Liver (tissue), 3 donors: ENCODE measurements around the gene SHC3.

Experiments
- GABPA ChIP-seq, 2 donors: IDR thresholded peaks in 1 of 2; conservative IDR thresholded peaks in 1 of 2; 2 replicates each; pipeline ENCODE4 v1.6.1; 2016; ENCODE audit warnings: antibody characterized with exemption in 2 of 2, mild to moderate bottlenecking in 1 of 2, moderate library complexity in 1 of 2
- JUND ChIP-seq, 2 donors: IDR thresholded peaks; 2 replicates each; pipeline ENCODE4 v1.6.1; 2016; ENCODE audit warnings: antibody characterized with exemption in 2 of 2
- RXRA ChIP-seq, 2 donors: IDR thresholded peaks; 2 replicates each; pipeline ENCODE4 v1.6.1; 2017 to 2018; ENCODE audit warnings: antibody characterized with exemption in 2 of 2, mild to moderate bottlenecking in 1 of 2
- SP1 ChIP-seq: IDR thresholded peaks from 2 replicates; pipeline ENCODE4 v1.6.1; 2018; ENCODE audit warnings: antibody characterized with exemption, mild to moderate bottlenecking
- TAF1 ChIP-seq: conservative IDR thresholded peaks from 2 replicates; pipeline ENCODE4 v1.6.1; 2016; ENCODE audit warnings: antibody characterized with exemption, mild to moderate bottlenecking
- YY1 ChIP-seq: IDR thresholded peaks from 2 replicates; pipeline ENCODE4 v1.6.1; 2016; ENCODE audit warnings: antibody characterized with exemption, mild to moderate bottlenecking
- TF ChIP-seq, protein P1 (sequence below): fragments of 150-350 bp; IDR thresholded peaks from 2 replicates; pipeline ENCODE4 v1.5.1; 2017; ENCODE audit warnings: improper control_type of control experiment, low read depth, low read length; ENCODE audit not compliant: missing input control
- TF ChIP-seq, protein P2 (sequence below): IDR thresholded peaks from 2 replicates; pipeline ENCODE4 v1.6.1; 2016; ENCODE audit warnings: antibody characterized with exemption, mild to moderate bottlenecking
- TF ChIP-seq, protein P3 (sequence below): IDR thresholded peaks from 2 replicates; pipeline ENCODE4 v1.6.1; 2016; ENCODE audit warnings: antibody characterized with exemption
- donor health status: healthy.
- donor health status: healthy.

DNA sequence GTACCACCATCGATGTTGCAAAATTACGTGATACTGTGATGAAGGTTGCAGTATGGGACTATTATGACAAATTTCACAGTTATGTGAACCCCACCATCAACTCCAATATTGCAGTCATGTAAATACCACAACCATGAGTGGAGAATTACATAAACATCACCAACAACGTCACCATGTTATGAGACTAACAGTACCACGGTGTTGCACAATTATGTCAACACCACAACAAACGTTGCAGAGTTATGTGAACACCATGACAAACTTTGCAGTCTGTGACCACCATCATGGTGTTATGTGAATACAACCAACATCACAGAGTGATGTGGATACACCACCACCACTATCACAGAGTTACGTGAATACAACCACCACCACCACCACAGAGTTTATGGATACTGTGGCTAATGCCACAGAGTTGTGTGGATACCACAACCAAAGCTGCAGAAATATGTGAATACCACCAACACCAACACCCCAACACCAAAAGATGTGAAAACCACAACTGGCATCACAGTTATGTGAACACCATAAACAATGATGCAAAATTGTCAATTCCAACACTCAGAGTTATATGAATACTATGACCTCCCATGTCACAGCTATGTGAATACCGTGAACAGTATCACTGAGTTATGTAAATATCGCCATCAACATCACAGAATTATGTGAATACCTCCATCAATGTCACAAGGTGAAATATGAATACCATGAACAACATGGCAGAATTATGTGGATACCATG, 62.4 kb downstream of the SHC3 start:
- TF ChIP-seq TAF1 (no peak), JUND (IDR thresholded peaks at IDR 0.05) (no peak), SP1 (no peak), YY1 (no peak), GABPA (IDR thresholded peaks at IDR 0.05 in 1 of 2, conservative IDR thresholded peaks at IDR 0.05 in 1 of 2) (no peak), RXRA (IDR thresholded peaks at IDR 0.05) (no peak)
- TF ChIP-seq, protein P1, sequence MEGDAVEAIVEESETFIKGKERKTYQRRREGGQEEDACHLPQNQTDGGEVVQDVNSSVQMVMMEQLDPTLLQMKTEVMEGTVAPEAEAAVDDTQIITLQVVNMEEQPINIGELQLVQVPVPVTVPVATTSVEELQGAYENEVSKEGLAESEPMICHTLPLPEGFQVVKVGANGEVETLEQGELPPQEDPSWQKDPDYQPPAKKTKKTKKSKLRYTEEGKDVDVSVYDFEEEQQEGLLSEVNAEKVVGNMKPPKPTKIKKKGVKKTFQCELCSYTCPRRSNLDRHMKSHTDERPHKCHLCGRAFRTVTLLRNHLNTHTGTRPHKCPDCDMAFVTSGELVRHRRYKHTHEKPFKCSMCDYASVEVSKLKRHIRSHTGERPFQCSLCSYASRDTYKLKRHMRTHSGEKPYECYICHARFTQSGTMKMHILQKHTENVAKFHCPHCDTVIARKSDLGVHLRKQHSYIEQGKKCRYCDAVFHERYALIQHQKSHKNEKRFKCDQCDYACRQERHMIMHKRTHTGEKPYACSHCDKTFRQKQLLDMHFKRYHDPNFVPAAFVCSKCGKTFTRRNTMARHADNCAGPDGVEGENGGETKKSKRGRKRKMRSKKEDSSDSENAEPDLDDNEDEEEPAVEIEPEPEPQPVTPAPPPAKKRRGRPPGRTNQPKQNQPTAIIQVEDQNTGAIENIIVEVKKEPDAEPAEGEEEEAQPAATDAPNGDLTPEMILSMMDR = no peak
- TF ChIP-seq, protein P2, sequence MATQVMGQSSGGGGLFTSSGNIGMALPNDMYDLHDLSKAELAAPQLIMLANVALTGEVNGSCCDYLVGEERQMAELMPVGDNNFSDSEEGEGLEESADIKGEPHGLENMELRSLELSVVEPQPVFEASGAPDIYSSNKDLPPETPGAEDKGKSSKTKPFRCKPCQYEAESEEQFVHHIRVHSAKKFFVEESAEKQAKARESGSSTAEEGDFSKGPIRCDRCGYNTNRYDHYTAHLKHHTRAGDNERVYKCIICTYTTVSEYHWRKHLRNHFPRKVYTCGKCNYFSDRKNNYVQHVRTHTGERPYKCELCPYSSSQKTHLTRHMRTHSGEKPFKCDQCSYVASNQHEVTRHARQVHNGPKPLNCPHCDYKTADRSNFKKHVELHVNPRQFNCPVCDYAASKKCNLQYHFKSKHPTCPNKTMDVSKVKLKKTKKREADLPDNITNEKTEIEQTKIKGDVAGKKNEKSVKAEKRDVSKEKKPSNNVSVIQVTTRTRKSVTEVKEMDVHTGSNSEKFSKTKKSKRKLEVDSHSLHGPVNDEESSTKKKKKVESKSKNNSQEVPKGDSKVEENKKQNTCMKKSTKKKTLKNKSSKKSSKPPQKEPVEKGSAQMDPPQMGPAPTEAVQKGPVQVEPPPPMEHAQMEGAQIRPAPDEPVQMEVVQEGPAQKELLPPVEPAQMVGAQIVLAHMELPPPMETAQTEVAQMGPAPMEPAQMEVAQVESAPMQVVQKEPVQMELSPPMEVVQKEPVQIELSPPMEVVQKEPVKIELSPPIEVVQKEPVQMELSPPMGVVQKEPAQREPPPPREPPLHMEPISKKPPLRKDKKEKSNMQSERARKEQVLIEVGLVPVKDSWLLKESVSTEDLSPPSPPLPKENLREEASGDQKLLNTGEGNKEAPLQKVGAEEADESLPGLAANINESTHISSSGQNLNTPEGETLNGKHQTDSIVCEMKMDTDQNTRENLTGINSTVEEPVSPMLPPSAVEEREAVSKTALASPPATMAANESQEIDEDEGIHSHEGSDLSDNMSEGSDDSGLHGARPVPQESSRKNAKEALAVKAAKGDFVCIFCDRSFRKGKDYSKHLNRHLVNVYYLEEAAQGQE = no peak
- TF ChIP-seq, protein P3, sequence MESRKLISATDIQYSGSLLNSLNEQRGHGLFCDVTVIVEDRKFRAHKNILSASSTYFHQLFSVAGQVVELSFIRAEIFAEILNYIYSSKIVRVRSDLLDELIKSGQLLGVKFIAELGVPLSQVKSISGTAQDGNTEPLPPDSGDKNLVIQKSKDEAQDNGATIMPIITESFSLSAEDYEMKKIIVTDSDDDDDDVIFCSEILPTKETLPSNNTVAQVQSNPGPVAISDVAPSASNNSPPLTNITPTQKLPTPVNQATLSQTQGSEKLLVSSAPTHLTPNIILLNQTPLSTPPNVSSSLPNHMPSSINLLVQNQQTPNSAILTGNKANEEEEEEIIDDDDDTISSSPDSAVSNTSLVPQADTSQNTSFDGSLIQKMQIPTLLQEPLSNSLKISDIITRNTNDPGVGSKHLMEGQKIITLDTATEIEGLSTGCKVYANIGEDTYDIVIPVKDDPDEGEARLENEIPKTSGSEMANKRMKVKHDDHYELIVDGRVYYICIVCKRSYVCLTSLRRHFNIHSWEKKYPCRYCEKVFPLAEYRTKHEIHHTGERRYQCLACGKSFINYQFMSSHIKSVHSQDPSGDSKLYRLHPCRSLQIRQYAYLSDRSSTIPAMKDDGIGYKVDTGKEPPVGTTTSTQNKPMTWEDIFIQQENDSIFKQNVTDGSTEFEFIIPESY = no peak
